Measurements from ENCODE around the gene MSH4. TPM values are rescaled to one million over a fixed set of nuclear protein-coding genes. Genes with fewer than 3 reads are reported as not detected.
"Not testable (repeated sequence)": the region's sequence is repeated elsewhere in the genome, so short reads cannot be mapped to it uniquely, and the experiment has no call there.

MSH4 gene
- total RNA-seq, 2 experiments from 2014 or later = 0.20 to 0.25 TPM

- no peak for DNase-seq
- no peak overlapping the region for H3K27ac Mint-ChIP-seq
- POLR2A ChIA-PET = no interaction called here
- no peaks in the 10 kb centered on the region for H3K4me1 Mint-ChIP-seq
- CTCF ChIA-PET = no interaction called here
- no peak overlapping the region for H3K4me3 Mint-ChIP-seq
- H3K9me3 Mint-ChIP-seq = no peaks in the 10 kb centered on the region
- H3K27me3 Mint-ChIP-seq = peaks cover 1% of the 10 kb centered on the region
- no peaks in the 10 kb centered on the region for H3K36me3 Mint-ChIP-seq (ENCODE audit: low read depth)
These were observed 87.8 kb downstream of the MSH4 start for GRCh38 chr1:75884437-75884836.

- DNase-seq = no peak
- ChIA-PET CTCF (no interaction called here), POLR2A (no interaction called here)
- Mint-ChIP-seq H3K36me3 (ENCODE audit: low read depth) (no peaks in the 10 kb centered on the region), H3K4me3 (no peak overlapping the region), H3K27me3 (peaks cover 4% of the 10 kb centered on the region), H3K27ac (no peak overlapping the region), H3K9me3 (no peaks in the 10 kb centered on the region), H3K4me1 (no peaks in the 10 kb centered on the region)
These were observed 104.7 kb downstream of the MSH4 start for GRCh38 chr1:75901371-75901770.

- Mint-ChIP-seq H3K27me3 (no peaks in the 10 kb centered on the region), H3K36me3 (ENCODE audit: low read depth) (no peaks in the 10 kb centered on the region), H3K4me1 (no peaks in the 10 kb centered on the region), H3K27ac (no peak overlapping the region), H3K9me3 (no peaks in the 10 kb centered on the region), H3K4me3 (no peak overlapping the region)
- ChIA-PET POLR2A (no interaction called here), CTCF (interaction anchor here (0.8 kb wide), 1 partner anchor 25 kb away, joined by 3 read pairs; no protein-coding TSS in a partner anchor)
- DNase-seq = no peak
These were observed 112.1 kb downstream of the MSH4 start for GRCh38 chr1:75908717-75909152.

- CTCF ChIA-PET = no interaction called here
- H3K9me3 Mint-ChIP-seq = no peaks in the 10 kb centered on the region
- no peak overlapping the region for H3K27ac Mint-ChIP-seq
- H3K27me3 Mint-ChIP-seq = peaks cover 2% of the 10 kb centered on the region
- no peaks in the 10 kb centered on the region for H3K4me1 Mint-ChIP-seq
- H3K4me3 Mint-ChIP-seq = no peak overlapping the region
- DNase-seq = no peak
- H3K36me3 Mint-ChIP-seq (ENCODE audit: low read depth) = no peaks in the 10 kb centered on the region
- POLR2A ChIA-PET = no interaction called here
These were observed 120.2 kb downstream of the MSH4 start for GRCh38 chr1:75916834-75917233.

- ChIA-PET CTCF (no interaction called here), POLR2A (no interaction called here)
- no peak for DNase-seq
- no peaks in the 10 kb centered on the region for H3K36me3 Mint-ChIP-seq (ENCODE audit: low read depth)
- H3K4me3 Mint-ChIP-seq = no peak overlapping the region
- H3K9me3 Mint-ChIP-seq = no peaks in the 10 kb centered on the region
- H3K27me3 Mint-ChIP-seq = no peaks in the 10 kb centered on the region
- no peak overlapping the region for H3K27ac Mint-ChIP-seq
- H3K4me1 Mint-ChIP-seq = no peaks in the 10 kb centered on the region
These were observed 126.0 kb downstream of the MSH4 start for GRCh38 chr1:75922698-75923097.

- H3K36me3 Mint-ChIP-seq (ENCODE audit: low read depth) = no peaks in the 10 kb centered on the region
- H3K27me3 Mint-ChIP-seq = no peaks in the 10 kb centered on the region
- ChIA-PET POLR2A (no interaction called here), CTCF (no interaction called here)
- H3K4me1 Mint-ChIP-seq = no peaks in the 10 kb centered on the region
- H3K4me3 Mint-ChIP-seq = no peak within 1 kb of the TSS
- no peak within 1 kb of the TSS for H3K27ac Mint-ChIP-seq
- no peaks in the 10 kb centered on the region for H3K9me3 Mint-ChIP-seq
- no peak for DNase-seq
These were observed 135.6 kb downstream of the MSH4 start, which contains the start of gene ASB17 for GRCh38 chr1:75932304-75932703. ASB17 (minus strand) TSS chr1:75932404; CDS start chr1:75932291, 113 bp downstream.

- H3K4me1 Mint-ChIP-seq = no peaks in the 10 kb centered on the region
- H3K27ac Mint-ChIP-seq = no peak overlapping the region
- no peaks in the 10 kb centered on the region for H3K9me3 Mint-ChIP-seq
- H3K27me3 Mint-ChIP-seq = no peaks in the 10 kb centered on the region
- no peak overlapping the region for H3K4me3 Mint-ChIP-seq
- no peaks in the 10 kb centered on the region for H3K36me3 Mint-ChIP-seq (ENCODE audit: low read depth)
- ChIA-PET POLR2A (no interaction called here), CTCF (no interaction called here)
- no peak for DNase-seq
These were observed 140.4 kb downstream of the MSH4 start for GRCh38 chr1:75937034-75937433.

- DNase-seq; CTCF ChIA-PET; POLR2A ChIA-PET; H3K4me1 Mint-ChIP-seq; H3K27ac Mint-ChIP-seq; H3K4me3 Mint-ChIP-seq; H3K9me3 Mint-ChIP-seq; H3K36me3 Mint-ChIP-seq (ENCODE audit: low read depth); H3K27me3 Mint-ChIP-seq: not testable (repeated sequence)
These were observed 146.4 kb downstream of the MSH4 start for GRCh38 chr1:75943037-75943436.

- Mint-ChIP-seq H3K4me3 (no peak overlapping the region), H3K36me3 (ENCODE audit: low read depth) (no peaks in the 10 kb centered on the region), H3K27me3 (no peaks in the 10 kb centered on the region), H3K9me3 (no peaks in the 10 kb centered on the region), H3K4me1 (no peaks in the 10 kb centered on the region), H3K27ac (no peak overlapping the region)
- CTCF ChIA-PET = no interaction called here
- no peak for DNase-seq
- POLR2A ChIA-PET = no interaction called here
These were observed 153.5 kb downstream of the MSH4 start for GRCh38 chr1:75950176-75950575.

GRCh38 chr1:75952016-75952415 lies 155.3 kb downstream of the MSH4 start:
- no peak overlapping the region for H3K4me3 Mint-ChIP-seq
- no peaks in the 10 kb centered on the region for H3K9me3 Mint-ChIP-seq
- H3K27ac Mint-ChIP-seq = no peak overlapping the region
- no peak for DNase-seq
- CTCF ChIA-PET = no interaction called here
- POLR2A ChIA-PET = no interaction called here
- H3K27me3 Mint-ChIP-seq = no peaks in the 10 kb centered on the region
- H3K4me1 Mint-ChIP-seq = no peaks in the 10 kb centered on the region
- H3K36me3 Mint-ChIP-seq (ENCODE audit: low read depth) = no peaks in the 10 kb centered on the region

GRCh38 chr1:75953461-75953860 lies 156.8 kb downstream of the MSH4 start:
- no peak overlapping the region for H3K4me3 Mint-ChIP-seq
- no peaks in the 10 kb centered on the region for H3K27me3 Mint-ChIP-seq
- no peaks in the 10 kb centered on the region for H3K4me1 Mint-ChIP-seq
- H3K27ac Mint-ChIP-seq = no peak overlapping the region
- POLR2A ChIA-PET = no interaction called here
- H3K9me3 Mint-ChIP-seq = no peaks in the 10 kb centered on the region
- CTCF ChIA-PET = no interaction called here
- no peaks in the 10 kb centered on the region for H3K36me3 Mint-ChIP-seq (ENCODE audit: low read depth)
- DNase-seq = no peak

GRCh38 chr1:75954586-75954985 lies 157.9 kb downstream of the MSH4 start:
- CTCF ChIA-PET = no interaction called here

More at GRCh38 chr1:75954586-75954985, 157.9 kb downstream of the MSH4 start:
- no peaks in the 10 kb centered on the region for H3K36me3 Mint-ChIP-seq (ENCODE audit: low read depth)
- H3K4me3 Mint-ChIP-seq = no peak overlapping the region
- DNase-seq = no peak
- no peaks in the 10 kb centered on the region for H3K4me1 Mint-ChIP-seq
- no peaks in the 10 kb centered on the region for H3K9me3 Mint-ChIP-seq
- H3K27ac Mint-ChIP-seq = no peak overlapping the region
- POLR2A ChIA-PET = no interaction called here
- H3K27me3 Mint-ChIP-seq = no peaks in the 10 kb centered on the region
